K562 (cell line): ENCODE data around the gene THYN1. TPM values are rescaled to one million over a fixed set of nuclear protein-coding genes. Genes with fewer than 3 reads are reported as not detected.

Experiments used
- ATAC-seq: fragments of 200-7000 bp; cut with Tn5 transposase; 3 replicates; pipeline ENCODE4 v1.9.1; 2020; ENCODE audit warnings: moderate library complexity
- BruUV-seq: library from RNA; stranded (reverse); fragments of 400-500 nt; replicated peaks from 2 replicates; lab custom pipeline; 2021; lab: Mats Ljungman, UMichigan
- CTCF ChIA-PET: fragments of 300-600 bp; formaldehyde crosslinking; extraction: SDS; loops from one replicate; lab custom pipeline; 2021; ENCODE audit warnings: low intra/inter-chr PET ratio; lab: Yijun Ruan, JAX
- POLR2A ChIA-PET: fragments of 300-600, 350-650 bp; sonication (Branson Sonifier 250); formaldehyde crosslinking; extraction: SDS; loops from one replicate; lab custom pipeline; 2021; ENCODE audit warnings: antibody characterized with exemption, inconsistent platforms; lab: Yijun Ruan, JAX
- DNase-seq, 4 experiments: peaks; one replicate each; pipeline versions ENCODE4 v3.0.0 to v3.0.0-alpha.2; 2011 to 2018; ENCODE audit warnings: low spot score in 3 of 4, mixed read lengths in 3 of 4; ENCODE audit errors: extremely low read depth in 1 of 4
- FAIRE-seq: peaks from 2 replicates; lab custom pipeline; 2011; peaks lifted over from hg19 to GRCh38; lab: Jason Lieb, UNC
- H2AFZ ChIP-seq: 2 replicates; pipeline ENCODE4 v1.6.0; 2011; ENCODE audit warnings: low read depth, low read length, control low read depth, inconsistent platforms
- H3K27ac ChIP-seq: fragments of 200-600 bp; 3 replicates; pipeline ENCODE4 v1.8.0; 2011; ENCODE audit warnings: low read depth, mild to moderate bottlenecking, control low read depth, inconsistent platforms, low read length, moderate library complexity, mixed read lengths; ENCODE audit errors: extremely low read depth
- H3K27me3 ChIP-seq, 2 experiments: fragments of 300-600 bp in 1 of 2; 2 replicates in 1 of 2; 3 replicates in 1 of 2; pipeline versions ENCODE4 v1.6.0 to v1.8.0; 2011; ENCODE audit warnings: inconsistent platforms in 2 of 2, low read length in 2 of 2, mild to moderate bottlenecking in 1 of 2, mixed read lengths in 1 of 2, moderate library complexity in 1 of 2; ENCODE audit not compliant: control insufficient read depth in 2 of 2, insufficient read depth in 2 of 2
- H3K36me3 ChIP-seq: fragments of 300-600 bp; 3 replicates; pipeline ENCODE4 v1.8.0; 2011; ENCODE audit warnings: mild to moderate bottlenecking, low read length, inconsistent platforms; ENCODE audit not compliant: control insufficient read depth, insufficient read depth
- H3K4me1 ChIP-seq, 2 experiments: fragments of 200-600 bp in 1 of 2; replicated peaks in 1 of 2; 2 replicates in 1 of 2; 3 replicates in 1 of 2; pipeline versions ENCODE4 v1.5.1 to v1.8.0; 2011; ENCODE audit warnings: inconsistent platforms in 2 of 2, low read length in 2 of 2, mild to moderate bottlenecking in 1 of 2, mixed read lengths in 1 of 2, moderate library complexity in 1 of 2; ENCODE audit not compliant: control insufficient read depth in 2 of 2, insufficient read depth in 2 of 2
- H3K4me2 ChIP-seq: 2 replicates; pipeline ENCODE4 v1.6.1; 2011; ENCODE audit warnings: low read length, control low read depth, inconsistent platforms, mixed read lengths; ENCODE audit not compliant: insufficient read depth
- H3K4me3 ChIP-seq: fragments of 200-600 bp; sonication (generic), shearing (Covaris generic); 2 replicates; pipeline ENCODE4 v1.5.1; 2016; ENCODE audit warnings: control low read depth, inconsistent platforms
- H3K79me2 ChIP-seq: fragments of 200-600 bp; 3 replicates; pipeline ENCODE4 v1.8.0; 2011; ENCODE audit warnings: low read length, inconsistent platforms; ENCODE audit not compliant: control insufficient read depth, insufficient read depth
- H3K9ac ChIP-seq, 2 experiments: 2 replicates each; pipeline versions ENCODE4 v1.6.0 to v1.6.1; 2011; ENCODE audit warnings: low read depth in 2 of 2, low read length in 2 of 2, control low read depth in 1 of 2, inconsistent platforms in 1 of 2, mild to moderate bottlenecking in 1 of 2, mixed read lengths in 1 of 2; ENCODE audit not compliant: insufficient read depth in 1 of 2
- H3K9me1 ChIP-seq: one replicate; pipeline ENCODE4 v1.6.0; 2011; ENCODE audit warnings: inconsistent platforms, mild to moderate bottlenecking, low read length, moderate library complexity; ENCODE audit not compliant: control insufficient read depth, insufficient read depth
- H3K9me3 ChIP-seq: replicated peaks from 2 replicates; pipeline ENCODE4 v1.5.1; 2011; ENCODE audit warnings: low read depth, low read length, inconsistent platforms; ENCODE audit not compliant: control insufficient read depth, insufficient read depth
- H4K20me1 ChIP-seq: replicated peaks from 2 replicates; pipeline ENCODE4 v1.6.1; 2011; ENCODE audit warnings: low read length, inconsistent platforms, mixed read lengths; ENCODE audit not compliant: control insufficient read depth, insufficient read depth
- CEBPG ChIP-seq, 3 experiments: fragments of 200-800 bp in 1 of 3; sonication (Bioruptor generic) in 1 of 3; sonication (generic) in 1 of 3; formaldehyde crosslinking in 1 of 3; IDR thresholded peaks in 2 of 3; conservative IDR thresholded peaks in 1 of 3; 2 replicates each; pipeline versions ENCODE4 v1.6.1 to v1.8.0; 2016 to 2022; ENCODE audit warnings: missing compliant biosample characterization in 2 of 3, missing genetic modification characterization in 2 of 3, mild to moderate bottlenecking in 1 of 3, missing genetic modification reagents in 1 of 3
- ZKSCAN8 ChIP-seq: fragments of 200-800 bp; sonication (Bioruptor generic); IDR thresholded peaks from 2 replicates; pipeline ENCODE4 v1.6.1; 2016; ENCODE audit warnings: missing genetic modification characterization, missing compliant biosample characterization
- ZNF583 ChIP-seq: fragments of 250-450 bp; sonication (Bioruptor Pico); IDR thresholded peaks from 2 replicates; pipeline ENCODE4 v1.4.0; 2020
- WGBS: fragments of 100-300 bp; shearing (Covaris generic); methylation state at CpG from one replicate; pipeline ENCODE4 v1.1.6; 2016; ENCODE audit warnings: low coverage, mixed read lengths; ENCODE audit not compliant: insufficient coverage; ENCODE audit errors: missing lambda C conversion rate; 5-methylcytosine and 5-hydroxymethylcytosine counted together
- in situ Hi-C: fragments of 300-500 bp; cut with MboI; formaldehyde crosslinking; loops from 4 replicates; pipeline ENCODE4 v1.15.0; 2018; ENCODE audit warnings: inconsistent platforms, mixed read lengths
- intact Hi-C: fragments of 100-400 bp; cut with micrococcal nuclease; formaldehyde crosslinking; loops from 2 replicates; pipeline ENCODE4 v1.14.2; 2022
- polyA plus RNA-seq, 8 experiments: library from polyadenylated mRNA; depleted of rRNA in 4 of 8; stranded (reverse) in 5 of 8; unstranded in 3 of 8; fragments of >200 nt; fragmentation: Nextera tagmentation in 2 of 8; fragmentation: Illumina TruSeq in 1 of 8; extraction: Ambion mirVana in 2 of 8; extraction: Trizol in 1 of 8; gene quantifications; 2 replicates each; pipeline versions ENCODE4 v1.2.1 to v1.2.3, GENCODE V29; 2011 to 2014; ENCODE audit warnings: inconsistent platforms in 1 of 8, missing spikeins in 1 of 8
- total RNA-seq, 7 experiments: library from RNA; depleted of rRNA in 6 of 7; stranded (reverse); fragments of >200 nt in 6 of 7; fragmentation: Illumina TruSeq in 2 of 7; extraction: Trizol in 2 of 7; gene quantifications; 2 replicates each; pipeline versions ENCODE4 v1.2.1 to v1.2.3, GENCODE V29; 2011 to 2021; ENCODE audit warnings: low replicate concordance in 1 of 7

The THYN1 gene
- total and polyA plus RNA-seq, 9 of the 15 experiments (the other 6 are each of a cell fraction or from before 2014, with no cell fraction given) = 54.9 to 279 (median 104) TPM

GRCh38 chr11:134250246-134250645 lies 2.9 kb downstream of the THYN1 start:
- no peak for DNase-seq
- Histone ChIP-seq H2AFZ (no peak overlapping the region), H3K79me2 (peaks cover 28% of the 10 kb centered on the region), H3K9me1 (no peaks in the 10 kb centered on the region), H3K36me3 (peaks cover 61% of the 10 kb centered on the region)
- FAIRE-seq = no peak
- ATAC-seq = no peak
- TF ChIP-seq ZNF583 (CRISPR knock-in tag) = no peak
- TF ChIP-seq, all 486 proteins: peak for 0
- no peak overlapping the region for H3K4me2 ChIP-seq
- H3K27ac ChIP-seq = no peak overlapping the region
- CTCF ChIA-PET = no interaction called here
- BruUV-seq = no TSS peak
- H3K9me3 ChIP-seq = no peaks in the 10 kb centered on the region
- WGBS = 93% methylated on average over 3 of the region's 3 CpGs
- intact Hi-C loops = no loop called here
- POLR2A ChIA-PET = no interaction called here
- H3K4me1 ChIP-seq = peaks cover 3 to 17% of the 10 kb centered on the region in 2 experiments; a peak in 4 of 5 replicates
- in situ Hi-C loops = no loop called here
- H3K27me3 ChIP-seq = no peaks in the 10 kb centered on the region
- H3K9ac ChIP-seq = no peak overlapping the region
- no peaks in the 10 kb centered on the region for H4K20me1 ChIP-seq
- H3K4me3 ChIP-seq = no peak overlapping the region

GRCh38 chr11:134248910-134249480 lies 4.2 kb downstream of the THYN1 start:
- no peak overlapping the region for H3K4me3 ChIP-seq
- H3K4me2 ChIP-seq = no peak overlapping the region; the same call in 1 of the 2 replicates
- H3K4me1 ChIP-seq = peaks cover 3 to 13% of the 10 kb centered on the region in 2 experiments; a peak in 4 of 5 replicates
- H3K36me3 ChIP-seq = peaks cover 74% of the 10 kb centered on the region
- FAIRE-seq = peak; percentile 11
- in situ Hi-C loops = no loop called here
- H3K79me2 ChIP-seq = peaks cover 18% of the 10 kb centered on the region
- WGBS = 35% methylated on average over 7 of the region's 7 CpGs
- no peak overlapping the region for H2AFZ ChIP-seq
- TF ChIP-seq CEBPG (CRISPR knock-in tag; IDR thresholded peaks at IDR 0.05) (no peak), CEBPG (tag; conservative IDR thresholded peaks at IDR 0.05 in 1 of 2, IDR thresholded peaks at IDR 0.05 in 1 of 2) (0 out of 4 replicates have a peak, but pooled peaks of 1 of the 2 experiments have one; percentile 17), ZKSCAN8 (CRISPR knock-in tag) (no peak)
- TF ChIP-seq, all 486 proteins: peak for 1
- H3K9me1 ChIP-seq = no peaks in the 10 kb centered on the region
- no peak for ATAC-seq
- no peaks in the 10 kb centered on the region for H3K9me3 ChIP-seq
- peak in 2 of 4 experiments; percentile 20 to 22 for DNase-seq
- H4K20me1 ChIP-seq = no peaks in the 10 kb centered on the region
- H3K27me3 ChIP-seq = no peaks in the 10 kb centered on the region
- intact Hi-C loops = no loop called here
- H3K9ac ChIP-seq = no peak overlapping the region
- no peak overlapping the region for H3K27ac ChIP-seq
- POLR2A ChIA-PET = interaction anchor here (0.6 to 1.0 kb wide), 2 partner anchors 15 to 24 kb away, joined by 3 read pairs; no protein-coding TSS in a partner anchor
- BruUV-seq = no TSS peak
- CTCF ChIA-PET = no interaction called here
